GM21390 (cell line): Measurements from ENCODE around the gene RNF150.

Experiments used
- ATAC-seq: cut with Tn5 transposase; IDR thresholded peaks from one replicate; pipeline ENCODE4 v1.9.1; 2021; ENCODE audit not compliant: unreplicated experiment

RNF150 gene

GRCh38 chr4:140869446-140869845 is 263.8 kb downstream of the RNF150 start:
- ATAC-seq = no peak

GRCh38 chr4:140867356-140867755 is 265.9 kb downstream of the RNF150 start:
- no peak for ATAC-seq

DNA sequence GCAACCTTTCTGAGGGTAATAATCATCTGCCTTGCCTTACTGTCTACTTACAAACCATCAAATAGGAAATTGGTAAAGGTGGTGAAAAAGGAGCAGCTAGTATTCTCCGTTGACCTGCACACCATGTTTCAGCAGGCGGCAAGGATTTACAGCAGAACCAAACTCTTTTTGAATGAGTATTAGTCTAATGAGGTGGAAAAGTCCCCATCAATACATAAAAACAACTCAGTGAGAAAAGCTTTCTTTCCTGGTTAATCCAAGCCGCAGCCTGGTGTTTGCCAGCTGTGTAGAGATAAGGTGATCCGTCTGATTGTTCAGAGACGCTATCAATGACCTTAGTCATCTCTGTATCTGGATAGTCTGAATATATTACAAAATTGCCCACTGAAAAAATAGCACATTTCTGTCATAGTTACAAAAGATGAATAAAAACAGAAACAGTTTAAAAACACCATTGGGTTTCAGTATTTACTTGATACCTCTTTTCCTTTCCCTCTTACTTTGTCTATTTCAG is 266.7 kb downstream of the RNF150 start:
- ATAC-seq = no peak

DNA sequence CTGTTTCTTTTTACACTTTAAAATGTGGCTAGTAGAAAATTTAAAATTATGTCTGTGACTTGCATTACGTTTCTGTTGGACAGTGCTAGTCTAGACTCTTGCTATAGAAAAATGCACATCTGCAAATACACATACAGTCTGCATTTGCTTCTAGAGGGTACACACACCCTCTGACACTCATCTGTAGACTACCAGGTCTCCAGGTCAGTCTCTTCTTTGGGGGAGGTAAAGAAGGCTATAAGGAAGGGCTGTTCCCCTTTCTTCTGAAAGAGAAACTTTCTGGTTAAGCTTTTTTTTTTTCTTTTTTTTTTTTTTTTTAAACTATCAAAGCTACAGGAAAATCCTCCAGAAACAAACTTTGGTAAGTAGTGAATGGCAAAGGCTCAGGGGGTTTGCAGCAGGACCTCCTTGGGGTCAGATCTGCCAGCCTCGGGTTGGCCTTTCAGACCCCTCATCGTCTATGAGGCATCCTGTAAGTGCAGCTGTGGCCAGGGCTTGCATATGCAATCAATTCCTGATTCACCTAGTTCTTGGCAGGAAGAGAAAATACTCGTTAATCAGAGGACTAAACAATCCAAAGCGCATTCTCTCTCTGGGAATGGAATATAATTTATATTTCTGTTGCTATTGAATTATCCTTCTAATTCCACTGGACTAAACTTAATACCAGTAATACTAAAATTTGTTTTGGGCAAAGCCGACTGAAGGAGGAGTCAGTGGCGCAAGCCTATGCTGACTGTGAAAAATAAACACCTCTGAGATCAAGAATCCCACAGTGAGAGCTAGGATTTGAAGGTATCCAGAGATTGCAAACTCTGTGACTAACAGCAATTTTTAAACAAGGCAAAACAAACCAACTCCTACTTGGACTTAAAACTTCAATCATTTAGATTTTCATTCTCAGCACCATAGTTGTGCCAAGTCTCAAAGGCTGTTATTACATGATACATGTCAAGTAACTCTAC is 267.7 kb downstream of the RNF150 start:
- ATAC-seq = no peak

GRCh38 chr4:140863197-140863596 is 270.1 kb downstream of the RNF150 start:
- ATAC-seq = no peak

GRCh38 chr4:140862177-140862442 is 271.2 kb downstream of the RNF150 start:
- no peak for ATAC-seq

DNA sequence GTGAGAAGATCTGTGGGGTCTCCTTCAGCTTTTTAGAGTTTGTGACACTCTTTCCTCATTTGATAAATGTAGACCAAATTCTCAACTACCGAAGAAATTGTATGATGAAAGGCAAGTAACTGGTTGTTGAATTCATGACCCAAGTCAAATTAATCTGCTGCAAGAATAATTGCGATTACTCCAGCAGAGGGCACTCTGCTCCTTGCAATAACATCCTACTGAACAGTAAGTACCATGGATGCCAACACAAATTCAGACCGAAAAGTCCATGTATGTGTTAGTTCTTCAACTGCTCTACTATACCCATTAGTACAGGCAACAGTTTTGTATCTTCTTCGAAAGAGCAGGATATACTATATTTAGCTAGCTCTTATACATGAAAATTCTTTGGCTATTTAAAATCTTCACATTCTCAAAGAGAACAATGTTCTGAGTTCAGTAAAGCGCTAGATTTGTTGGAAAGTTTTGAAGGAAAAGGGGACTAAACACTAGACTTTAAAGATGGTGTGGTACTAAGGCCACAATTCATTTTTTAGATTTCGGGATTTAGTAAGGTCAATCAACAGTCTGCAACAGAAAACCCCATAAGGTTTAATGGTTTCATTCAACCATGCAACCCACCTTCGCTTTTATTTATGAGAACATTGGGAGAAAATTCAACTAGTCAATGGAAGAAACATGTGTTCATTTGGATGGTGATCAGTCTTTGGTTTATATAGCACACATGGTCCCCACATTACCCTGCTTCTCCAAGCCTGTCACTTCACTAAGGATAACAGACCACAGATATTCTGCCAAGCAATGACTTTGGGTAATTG is 271.7 kb downstream of the RNF150 start:
- peak; percentile 76 for ATAC-seq

GRCh38 chr4:140858897-140859296 is 274.4 kb downstream of the RNF150 start:
- ATAC-seq = no peak

- no peak for ATAC-seq
Observed at GRCh38 chr4:140857111-140857510, 276.2 kb downstream of the RNF150 start.

GRCh38 chr4:140856621-140857062 is 276.6 kb downstream of the RNF150 start:
- no peak for ATAC-seq

- ATAC-seq = no peak
Observed at GRCh38 chr4:140854168-140854567, 279.1 kb downstream of the RNF150 start.

DNA sequence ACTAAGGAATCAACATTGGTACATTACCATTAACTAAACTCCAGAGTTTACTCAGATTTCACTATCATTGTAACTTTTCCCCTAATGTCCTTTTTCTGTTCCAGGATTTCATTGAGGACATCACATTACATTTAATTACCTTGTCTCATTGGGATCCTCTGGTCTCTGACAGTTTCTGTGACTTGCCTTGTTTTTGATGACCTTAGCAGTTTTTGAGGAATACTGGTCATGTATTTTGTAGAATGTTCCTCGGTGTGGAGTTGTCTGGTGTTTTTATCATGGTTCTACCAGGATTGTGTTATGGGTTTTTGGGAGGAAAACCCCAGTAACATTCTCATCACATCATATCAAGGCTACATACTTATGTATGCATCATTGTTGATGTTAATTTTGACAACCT is 281.5 kb downstream of the RNF150 start:
- no peak for ATAC-seq

DNA sequence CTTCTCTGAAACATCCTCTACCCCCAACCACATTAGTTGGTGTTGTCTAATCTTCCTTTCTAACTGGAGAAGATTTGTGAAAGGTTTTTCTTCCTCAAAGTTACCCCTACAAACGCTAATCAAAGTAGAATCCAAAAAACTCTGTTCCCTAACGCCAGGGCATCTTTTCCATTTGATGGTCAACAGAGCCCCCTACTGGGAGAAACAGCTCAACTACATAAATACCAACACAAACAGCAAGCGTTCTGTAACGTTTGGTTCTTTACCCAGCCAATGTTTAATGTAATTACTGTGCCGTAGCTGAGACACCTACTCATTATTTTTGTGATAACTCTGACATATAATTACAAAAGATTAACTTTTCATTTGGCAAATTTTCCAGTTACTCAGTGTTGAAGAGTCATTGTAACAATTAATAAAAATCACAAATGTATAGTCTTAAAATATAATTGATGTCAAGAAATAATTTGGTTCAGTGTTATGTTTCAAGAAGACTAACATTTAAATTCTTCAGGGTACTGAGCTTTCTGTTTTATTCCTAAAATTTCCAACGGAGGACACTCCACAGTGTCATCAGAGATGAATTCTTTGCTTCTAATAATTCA is 282.1 kb downstream of the RNF150 start:
- peak; percentile 79 for ATAC-seq

DNA sequence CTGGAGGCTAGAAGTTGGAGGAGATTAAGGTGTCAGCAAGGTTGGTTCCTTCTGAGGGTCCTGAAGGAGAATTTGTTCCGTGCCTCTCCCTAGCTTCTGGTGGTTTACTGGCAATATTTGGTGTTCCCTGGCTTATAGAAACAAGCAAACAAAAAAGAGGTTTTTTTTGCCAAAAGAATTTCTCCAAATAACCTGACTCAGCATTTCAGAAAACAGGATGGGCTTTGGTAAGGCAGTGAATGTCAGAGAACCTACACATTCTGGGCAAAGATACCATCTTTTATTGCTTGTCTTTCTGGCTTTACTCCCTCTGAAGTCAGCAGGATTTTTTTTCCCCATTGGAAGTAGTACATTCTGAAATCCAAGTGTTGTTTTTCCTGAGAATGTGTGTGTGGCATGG is 283.7 kb downstream of the RNF150 start:
- ATAC-seq = no peak

DNA sequence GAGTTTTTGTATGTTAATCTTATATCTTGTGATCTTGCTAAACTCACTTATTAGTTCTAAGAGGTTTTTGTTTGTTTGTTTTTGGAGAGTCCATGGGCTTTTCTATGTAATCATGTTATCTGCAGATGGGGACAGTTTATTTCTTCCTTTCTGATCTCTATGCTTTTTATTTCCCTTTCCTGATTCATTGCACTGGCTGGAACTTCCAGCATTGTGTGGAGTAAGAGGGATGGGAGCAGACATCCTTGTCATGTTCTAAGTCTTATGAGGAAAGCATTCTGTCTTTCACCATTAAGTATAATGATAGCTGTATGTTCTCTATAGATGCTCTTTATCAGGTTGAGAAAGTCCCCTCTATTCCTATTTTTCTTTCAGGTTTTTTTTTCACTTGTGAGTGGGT is 286.5 kb downstream of the RNF150 start:
- ATAC-seq = no peak

- ATAC-seq = no peak
Observed at GRCh38 chr4:140844061-140844460, 289.2 kb downstream of the RNF150 start.

- no peak for ATAC-seq
Observed at GRCh38 chr4:140841186-140841585, 292.1 kb downstream of the RNF150 start.

- ATAC-seq = no peak
Observed at GRCh38 chr4:140839888-140840790, 293.1 kb downstream of the RNF150 start.

GRCh38 chr4:140839406-140839805 is 293.9 kb downstream of the RNF150 start:
- ATAC-seq = no peak

GRCh38 chr4:140837736-140838135 is 295.5 kb downstream of the RNF150 start:
- ATAC-seq = no peak
